Breast epithelium (tissue), 3 donors: ENCODE results near the gene OSBPL9.

ENCODE experiments used
- CTCF ChIP-seq, 3 donors: fragments of 450-650 bp; IDR thresholded peaks; one replicate each; pipeline ENCODE4 v1.5.1; 2016 to 2017; ENCODE audit warnings: antibody characterized with exemption in 3 of 3, mild to moderate bottlenecking in 3 of 3, moderate library complexity in 3 of 3
- POLR2A ChIP-seq: fragments of 450-650 bp; IDR thresholded peaks from one replicate; pipeline ENCODE4 v1.6.1; 2016; ENCODE audit warnings: antibody characterized with exemption, mild to moderate bottlenecking, moderate library complexity
- POLR2AphosphoS5 ChIP-seq, 3 donors: sonication (generic); formaldehyde crosslinking; IDR thresholded peaks; one replicate each; pipeline ENCODE4 v1.6.1; 2017; ENCODE audit warnings: antibody characterized with exemption in 3 of 3

DNA sequence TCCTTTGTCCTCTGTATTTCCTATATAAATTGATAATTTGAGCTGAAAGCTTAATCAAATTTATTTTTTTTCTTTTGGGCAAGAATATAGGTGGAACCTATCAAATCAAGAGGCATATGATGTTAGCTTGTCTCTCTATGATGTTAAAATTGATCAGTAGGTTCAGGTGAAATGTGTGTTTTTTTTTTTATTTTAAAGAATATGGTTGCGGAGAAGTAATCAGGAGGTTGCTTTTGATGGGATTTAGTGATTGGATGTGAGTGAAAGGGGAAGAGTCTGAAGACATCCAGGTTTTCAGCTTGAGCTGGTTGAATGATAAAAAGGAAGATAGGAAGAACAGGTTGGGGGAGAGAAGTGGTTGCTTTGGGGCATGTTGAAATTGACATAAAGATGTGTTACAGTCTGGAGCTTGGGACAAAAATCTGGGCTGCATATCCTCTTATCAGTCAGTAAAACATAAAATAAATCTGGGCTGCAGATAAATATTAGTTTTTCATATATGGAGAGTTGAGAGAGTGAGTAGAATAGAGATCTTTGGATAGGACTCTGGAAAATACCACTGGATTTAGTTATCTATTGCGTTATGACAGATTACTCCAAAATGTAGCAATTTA lies 5.1 kb downstream of the OSBPL9 start:
- TF ChIP-seq CTCF (IDR thresholded peaks at IDR 0.05): no peak
- TF ChIP-seq POLR2A: no peak
- no peak for TF ChIP-seq POLR2AphosphoS5 (IDR thresholded peaks at IDR 0.05)
